Lower lobe of right lung (tissue), 2 donors: Measurements from ENCODE around the gene PADI6. TPM values are rescaled to one million over a fixed set of nuclear protein-coding genes. Genes with fewer than 3 reads are reported as not detected.

Experiments used
- ATAC-seq, 2 donors: fragments of 200-7000 bp; cut with Tn5 transposase; one replicate each; pipeline ENCODE4 v1.9.1; 2020 to 2022; ENCODE audit warnings: mild to moderate bottlenecking in 2 of 2, moderate library complexity in 2 of 2
- DNase-seq: peaks from one replicate; pipeline ENCODE4 v3.0.0-alpha.2; 2020
- H3K27ac ChIP-seq: fragments of 200-600 bp; one replicate; pipeline ENCODE4 v1.8.0; 2022
- H3K27me3 ChIP-seq: fragments of 200-600 bp; one replicate; pipeline ENCODE4 v1.8.0; 2022; ENCODE audit warnings: low read depth
- H3K36me3 ChIP-seq: fragments of 200-600 bp; one replicate; pipeline ENCODE4 v1.8.0; 2022; ENCODE audit warnings: mild to moderate bottlenecking
- H3K4me1 ChIP-seq: fragments of 200-600 bp; one replicate; pipeline ENCODE4 v1.8.0; 2022
- H3K4me3 ChIP-seq: fragments of 200-600 bp; one replicate; pipeline ENCODE4 v1.8.0; 2022; ENCODE audit warnings: mild to moderate bottlenecking
- H3K9me3 ChIP-seq: fragments of 200-600 bp; one replicate; pipeline ENCODE4 v1.8.0; 2022
- intact Hi-C: fragments of 100-400 bp; cut with DNase I; formaldehyde crosslinking; loops from one replicate; pipeline ENCODE4 v1.11.0; 2022
- long read RNA-seq: library from polyadenylated mRNA; unstranded; transcript quantifications from one replicate; pipeline ENCODE4 v2.0.0, GENCODE V29; 2021
- total RNA-seq: library from RNA; stranded (reverse); fragmentation: NEBNext Ultra II Directional; extraction: Animal tissue kit (Norgen Biotek cat#: 25700); gene quantifications from one replicate; pipeline ENCODE4 v1.2.1, GENCODE V29; 2021
- TF ChIP-seq, protein P1 (sequence below): fragments of 200-600 bp; IDR thresholded peaks from one replicate; pipeline ENCODE4 v1.8.0; 2022; ENCODE audit warnings: antibody characterized with exemption, mild to moderate bottlenecking
- donor health status: DM: no; HTN: yes; CAD: no; lungs with severe emphysema.

The PADI6 gene
- total RNA-seq, result not detected
- long read RNA-seq, result 0 reads

DNA sequence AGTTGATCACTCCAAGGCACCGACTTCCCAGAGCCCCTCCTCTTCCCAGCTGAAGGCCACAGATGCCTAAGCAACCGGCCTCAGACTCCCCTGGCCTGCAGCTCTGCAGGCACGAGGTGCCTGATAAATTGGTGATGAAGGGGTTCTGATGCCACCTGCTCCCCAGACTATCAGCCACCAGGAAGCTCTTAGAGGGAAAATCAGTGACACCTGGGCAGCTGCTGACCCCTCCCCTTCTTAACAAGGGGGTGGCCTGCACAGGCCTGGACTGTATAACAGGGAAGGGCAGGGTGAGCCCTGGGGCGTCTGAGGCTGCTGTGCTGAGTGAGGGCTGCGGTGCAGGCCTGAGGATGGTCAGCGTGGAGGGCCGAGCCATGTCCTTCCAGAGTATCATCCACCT is at the start of gene PADI6:
Gene PADI6, plus strand, starts transcription at position 301 of the 400 bp plus-strand sequence. Its CDS starts 50 bp downstream, at position 351.
- Histone ChIP-seq H3K9me3 (no peaks in the 10 kb centered on the region), H3K4me3 (no peak within 1 kb of the TSS), H3K4me1 (no peaks in the 10 kb centered on the region), H3K36me3 (no peaks in the 10 kb centered on the region), H3K27me3 (peaks cover 9% of the 10 kb centered on the region), H3K27ac (no peak within 1 kb of the TSS)
- ATAC-seq (peak in 1 of 2 donors; percentile 32), DNase-seq (no peak)
- TF ChIP-seq, protein P1, sequence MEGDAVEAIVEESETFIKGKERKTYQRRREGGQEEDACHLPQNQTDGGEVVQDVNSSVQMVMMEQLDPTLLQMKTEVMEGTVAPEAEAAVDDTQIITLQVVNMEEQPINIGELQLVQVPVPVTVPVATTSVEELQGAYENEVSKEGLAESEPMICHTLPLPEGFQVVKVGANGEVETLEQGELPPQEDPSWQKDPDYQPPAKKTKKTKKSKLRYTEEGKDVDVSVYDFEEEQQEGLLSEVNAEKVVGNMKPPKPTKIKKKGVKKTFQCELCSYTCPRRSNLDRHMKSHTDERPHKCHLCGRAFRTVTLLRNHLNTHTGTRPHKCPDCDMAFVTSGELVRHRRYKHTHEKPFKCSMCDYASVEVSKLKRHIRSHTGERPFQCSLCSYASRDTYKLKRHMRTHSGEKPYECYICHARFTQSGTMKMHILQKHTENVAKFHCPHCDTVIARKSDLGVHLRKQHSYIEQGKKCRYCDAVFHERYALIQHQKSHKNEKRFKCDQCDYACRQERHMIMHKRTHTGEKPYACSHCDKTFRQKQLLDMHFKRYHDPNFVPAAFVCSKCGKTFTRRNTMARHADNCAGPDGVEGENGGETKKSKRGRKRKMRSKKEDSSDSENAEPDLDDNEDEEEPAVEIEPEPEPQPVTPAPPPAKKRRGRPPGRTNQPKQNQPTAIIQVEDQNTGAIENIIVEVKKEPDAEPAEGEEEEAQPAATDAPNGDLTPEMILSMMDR, result no peak
- intact Hi-C loops, result no loop called here

DNA sequence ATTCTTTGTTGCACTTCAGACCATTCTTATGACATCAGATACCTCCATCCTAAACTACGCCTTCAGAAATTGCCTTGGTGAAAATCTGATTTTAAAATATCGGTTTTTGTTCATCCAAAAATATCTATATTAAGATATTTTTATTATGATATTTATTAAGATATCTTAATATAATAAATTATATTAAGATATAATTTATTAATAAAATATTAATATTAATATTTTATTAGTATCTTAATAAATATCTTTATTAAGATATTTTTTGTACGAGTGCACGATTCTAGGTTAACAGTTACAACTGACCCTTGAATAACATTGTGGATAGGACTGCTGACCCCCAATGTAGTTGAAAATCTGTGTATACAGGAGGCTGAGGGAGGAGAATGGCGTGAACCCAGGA is 43.1 kb upstream of the PADI6 start:
- Histone ChIP-seq H3K4me3 (no peak overlapping the region), H3K4me1 (no peaks in the 10 kb centered on the region), H3K36me3 (no peaks in the 10 kb centered on the region), H3K27me3 (peaks cover 13% of the 10 kb centered on the region), H3K27ac (no peak overlapping the region), H3K9me3 (no peaks in the 10 kb centered on the region)
- DNase-seq, result no peak
- intact Hi-C loops, result no loop called here
- ATAC-seq, result no peak
- TF ChIP-seq, protein P1, result no peak

DNA sequence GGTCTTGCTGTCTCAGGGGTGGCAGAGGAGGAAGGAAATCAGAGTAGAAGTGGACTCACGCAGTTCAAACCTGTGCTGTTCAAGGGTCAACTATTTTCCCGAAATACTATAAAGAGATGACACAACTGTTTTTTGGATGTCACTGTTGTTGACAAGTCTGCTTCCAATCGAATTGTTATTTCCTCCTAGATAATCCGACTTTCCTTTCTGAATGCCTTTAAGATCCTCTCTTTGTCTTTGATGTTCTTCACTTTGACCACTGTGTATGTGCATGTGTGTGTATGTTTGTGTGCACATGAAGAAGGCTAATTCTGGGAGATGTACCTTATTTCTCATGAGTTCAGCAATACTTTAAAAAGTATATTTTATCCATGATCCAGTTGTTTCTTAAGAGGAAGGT is 42.4 kb upstream of the PADI6 start:
- no peaks in the 10 kb centered on the region for H3K9me3 ChIP-seq
- H3K36me3 ChIP-seq, result no peaks in the 10 kb centered on the region
- no peak for ATAC-seq
- DNase-seq, result no peak
- peaks cover 13% of the 10 kb centered on the region for H3K27me3 ChIP-seq
- intact Hi-C loops, result no loop called here
- no peaks in the 10 kb centered on the region for H3K4me1 ChIP-seq
- no peak overlapping the region for H3K4me3 ChIP-seq
- no peak overlapping the region for H3K27ac ChIP-seq
- TF ChIP-seq, protein P1, result no peak

DNA sequence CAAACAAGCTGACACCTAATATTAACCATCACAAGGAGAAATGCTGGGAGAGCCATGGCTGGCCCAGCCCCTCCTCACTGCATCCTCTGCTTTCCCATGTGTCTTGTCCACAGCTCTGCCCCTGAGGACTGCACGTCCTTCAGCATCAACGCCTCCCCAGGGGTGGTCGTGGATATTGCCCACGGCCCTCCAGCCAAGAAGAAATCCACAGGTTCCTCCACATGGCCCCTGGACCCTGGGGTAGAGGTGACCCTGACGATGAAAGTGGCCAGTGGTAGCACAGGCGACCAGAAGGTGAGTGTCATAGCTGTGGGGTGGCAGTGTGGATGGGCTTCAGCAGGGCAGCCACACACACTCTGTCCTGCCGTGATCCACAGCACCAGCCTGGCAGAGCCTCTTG is 41.1 kb upstream of the PADI6 start:
- TF ChIP-seq, protein P1, result no peak
- no peak overlapping the region for H3K4me3 ChIP-seq
- intact Hi-C loops, result no loop called here
- H3K27me3 ChIP-seq, result peaks cover 15% of the 10 kb centered on the region
- no peak overlapping the region for H3K27ac ChIP-seq
- H3K4me1 ChIP-seq, result no peaks in the 10 kb centered on the region
- no peaks in the 10 kb centered on the region for H3K36me3 ChIP-seq
- no peaks in the 10 kb centered on the region for H3K9me3 ChIP-seq
- ATAC-seq, result no peak
- DNase-seq, result no peak

DNA sequence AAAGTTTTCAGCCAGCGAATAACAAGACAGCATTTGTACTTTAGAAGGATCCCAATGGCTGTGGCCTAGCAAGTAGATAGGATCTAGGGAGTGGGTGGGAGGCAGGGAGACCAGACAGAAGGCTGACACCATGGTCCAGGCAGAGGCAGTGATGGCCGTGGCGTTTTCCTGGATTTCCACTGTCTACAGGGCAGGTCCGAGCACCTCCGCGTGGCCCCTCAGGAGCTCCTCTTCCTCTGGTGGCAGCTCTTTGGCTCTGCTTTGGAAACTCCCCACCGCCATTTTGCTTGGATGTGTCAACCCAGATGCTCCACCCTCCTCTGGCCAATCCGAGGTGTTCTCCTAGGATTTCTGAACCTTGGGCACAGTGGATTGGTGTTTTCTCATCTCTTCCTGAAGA is 38.9 kb upstream of the PADI6 start:
- no peaks in the 10 kb centered on the region for H3K4me1 ChIP-seq
- intact Hi-C loops, result no loop called here
- no peak for ATAC-seq
- DNase-seq, result no peak
- TF ChIP-seq, protein P1, result no peak
- no peak overlapping the region for H3K27ac ChIP-seq
- no peaks in the 10 kb centered on the region for H3K9me3 ChIP-seq
- no peaks in the 10 kb centered on the region for H3K36me3 ChIP-seq
- peaks cover 21% of the 10 kb centered on the region for H3K27me3 ChIP-seq
- H3K4me3 ChIP-seq, result no peak overlapping the region
